Loucy (cell line): ENCODE measurements around the gene SDHAF2.
"Not testable (repeated sequence)": the region's sequence is repeated elsewhere in the genome, so short reads cannot be mapped to it uniquely, and the experiment has no call there.

Experiments
- CTCF ChIP-seq: fragments of 200-600 bp; sonication (generic); conservative IDR thresholded peaks from 2 replicates; pipeline ENCODE4 v1.5.1; 2014; ENCODE audit warnings: mild to moderate bottlenecking, antibody characterized with exemption, low read length
- EZH2phosphoT487 ChIP-seq: fragments of 200-600 bp; IDR thresholded peaks from 2 replicates; pipeline ENCODE4 v1.6.1; 2018; ENCODE audit warnings: antibody characterized with exemption, mild to moderate bottlenecking, moderate library complexity, borderline replicate concordance

- TF ChIP-seq CTCF, EZH2phosphoT487: not testable (repeated sequence)
Measured at GRCh38 chr11:61479360-61480058, 49.6 kb downstream of the SDHAF2 start.
